GM12878 (cell line): ENCODE results near the gene GANAB. TPM values are rescaled to one million over a fixed set of nuclear protein-coding genes. Genes with fewer than 3 reads are reported as not detected.

Experiments
- ATAC-seq: fragments of 200-7000 bp; cut with Tn5 transposase; 3 replicates; pipeline ENCODE4 v1.9.1; 2020; ENCODE audit warnings: mild to moderate bottlenecking, moderate library complexity
- BruUV-seq: library from RNA; stranded (reverse); fragments of 400-500 nt; replicated peaks from 2 replicates; lab custom pipeline; 2021; lab: Mats Ljungman, UMichigan
- CTCF ChIA-PET: fragments of 300-600 bp; sonication (Branson Sonifier 250); formaldehyde crosslinking; extraction: SDS; loops from one replicate; lab custom pipeline; 2021; ENCODE audit warnings: inconsistent platforms; lab: Yijun Ruan, JAX
- POLR2A ChIA-PET: fragments of 350-600 bp; formaldehyde crosslinking; extraction: SDS; loops from one replicate; lab custom pipeline; 2021; ENCODE audit warnings: inconsistent platforms; lab: Charles Lee
- RAD21 ChIA-PET: fragments of 300-600 bp; sonication (Branson Sonifier 250); formaldehyde crosslinking; loops from one replicate; lab custom pipeline; 2023; ENCODE audit warnings: antibody characterized with exemption; ENCODE audit not compliant: unreplicated experiment; lab: Charles Lee
- SMC1A ChIA-PET: fragments of 300-600 bp; sonication (Branson Sonifier 250); formaldehyde crosslinking; loops from one replicate; lab custom pipeline; 2023; ENCODE audit not compliant: unreplicated experiment, uncharacterized antibody; lab: Charles Lee
- DNase-seq: peaks from one replicate; pipeline ENCODE4 v3.0.0-alpha.2; 2011; ENCODE audit warnings: low read depth, low spot score
- FAIRE-seq: peaks from 3 replicates; lab custom pipeline; 2011; peaks lifted over from hg19 to GRCh38; lab: Jason Lieb, UNC
- H2AFZ ChIP-seq: 2 replicates; pipeline ENCODE4 v1.6.0; 2011; ENCODE audit warnings: low read depth, low read length, control low read depth; ENCODE audit not compliant: control insufficient read depth
- H3K27ac ChIP-seq: 2 replicates; pipeline ENCODE4 v1.5.1; 2011; ENCODE audit warnings: control low read depth; ENCODE audit not compliant: control insufficient read depth, insufficient read depth
- H3K27me3 ChIP-seq, 2 experiments: replicated peaks in 1 of 2; 2 replicates each; pipeline versions ENCODE4 v1.6.0 to v1.6.1; 2011; ENCODE audit warnings: low read length in 1 of 2; ENCODE audit not compliant: control insufficient read depth in 2 of 2, insufficient read depth in 2 of 2
- H3K36me3 ChIP-seq, 2 experiments: 2 replicates each; pipeline ENCODE4 v1.5.1; 2011; ENCODE audit warnings: low read length in 1 of 2; ENCODE audit not compliant: control insufficient read depth in 2 of 2, insufficient read depth in 2 of 2
- H3K4me1 ChIP-seq: 2 replicates; pipeline ENCODE4 v1.6.1; 2011; ENCODE audit warnings: mild to moderate bottlenecking, low read length, moderate library complexity, mixed read lengths; ENCODE audit not compliant: control insufficient read depth, insufficient read depth
- H3K4me2 ChIP-seq: 2 replicates; pipeline ENCODE4 v1.6.0; 2011; ENCODE audit warnings: control low read depth; ENCODE audit not compliant: control insufficient read depth, insufficient read depth
- H3K4me3 ChIP-seq: fragments of 200-600 bp; sonication (generic); 2 replicates; pipeline ENCODE4 v1.5.1; 2016
- H3K79me2 ChIP-seq: 2 replicates; pipeline ENCODE4 v1.6.0; 2011; ENCODE audit warnings: low read length; ENCODE audit not compliant: control insufficient read depth, insufficient read depth
- H3K9ac ChIP-seq: 2 replicates; pipeline ENCODE4 v1.8.0; 2011; ENCODE audit warnings: low read length, control low read depth, mixed read lengths; ENCODE audit not compliant: control insufficient read depth, insufficient read depth
- H3K9me3 ChIP-seq: replicated peaks from 3 replicates; pipeline ENCODE4 v1.5.1; 2011; ENCODE audit warnings: mild to moderate bottlenecking, low read length; ENCODE audit not compliant: control insufficient read depth, insufficient read depth
- H4K20me1 ChIP-seq: 2 replicates; pipeline ENCODE4 v1.6.0; 2011; ENCODE audit not compliant: control insufficient read depth, insufficient read depth
- BHLHE40 ChIP-seq, 2 experiments: fragments of 450-650 bp in 1 of 2; IDR thresholded peaks; 2 replicates each; pipeline ENCODE4 v1.6.1; 2011 to 2017; ENCODE audit warnings: low read depth in 2 of 2, borderline replicate concordance in 1 of 2, improper control_type of control experiment in 1 of 2, low read length in 1 of 2, mild to moderate bottlenecking in 1 of 2
- CHD1 ChIP-seq: IDR thresholded peaks from 2 replicates; pipeline ENCODE4 v1.6.1; 2012; ENCODE audit warnings: low read depth, low read length, improper control_type of control experiment
- GABPA ChIP-seq: IDR thresholded peaks from 2 replicates; pipeline ENCODE4 v1.6.1; 2014; ENCODE audit warnings: antibody characterized with exemption, low read depth, mild to moderate bottlenecking, inconsistent platforms
- GATAD2B ChIP-seq: fragments of 450-650 bp; conservative IDR thresholded peaks from 2 replicates; pipeline ENCODE4 v1.6.1; 2017; ENCODE audit warnings: low read depth, mild to moderate bottlenecking, moderate library complexity
- IKZF1 ChIP-seq: fragments of 450-650 bp; conservative IDR thresholded peaks from 2 replicates; pipeline ENCODE4 v1.6.1; 2017; ENCODE audit warnings: antibody characterized with exemption, mild to moderate bottlenecking
- KDM1A ChIP-seq: fragments of 200-600 bp; sonication (generic); IDR thresholded peaks from 2 replicates; pipeline ENCODE4 v1.6.1; 2016; ENCODE audit warnings: borderline replicate concordance
- KLF5 ChIP-seq: fragments of 450-650 bp; IDR thresholded peaks from 2 replicates; pipeline ENCODE4 v1.6.1; 2014; ENCODE audit warnings: mild to moderate bottlenecking; ENCODE audit not compliant: partially characterized antibody
- ZNF24 ChIP-seq: fragments of 450-650 bp; IDR thresholded peaks from 2 replicates; pipeline ENCODE4 v1.6.1; 2017; ENCODE audit warnings: antibody characterized with exemption, mild to moderate bottlenecking
- WGBS: methylation state at CpG from one replicate; pipeline ENCODE4 v1.1.6; 2016; ENCODE audit warnings: low lambda C conversion rate; ENCODE audit not compliant: insufficient replicate concordance, insufficient coverage; ENCODE audit errors: missing lambda C conversion rate; 5-methylcytosine and 5-hydroxymethylcytosine counted together
- in situ Hi-C: fragments of 300-500 bp; cut with MboI; formaldehyde crosslinking; loops from 9 replicates; pipeline ENCODE4 v1.14.3; 2018; ENCODE audit warnings: mixed read lengths
- intact Hi-C: fragments of 100-400 bp; cut with micrococcal nuclease; formaldehyde crosslinking; loops from one replicate; pipeline ENCODE4 v1.14.2; 2022; ENCODE audit not compliant: unreplicated experiment
- polyA plus RNA-seq, 11 experiments: library from polyadenylated mRNA; depleted of rRNA in 4 of 11; unstranded in 6 of 11; stranded (reverse) in 5 of 11; fragments of >200 nt; fragmentation: Nextera tagmentation in 4 of 11; fragmentation: Illumina TruSeq in 1 of 11; extraction: Ambion mirVana in 4 of 11; extraction: Trizol in 1 of 11; gene quantifications; 1 replicate in 1 of 11; 2 replicates in 10 of 11; pipeline versions ENCODE4 v1.2.1 to v1.2.3, GENCODE V29; 2011 to 2016; ENCODE audit warnings: inconsistent platforms in 2 of 11, missing spikeins in 2 of 11, low read depth in 1 of 11
- total RNA-seq, 4 experiments: library from RNA; depleted of rRNA in 3 of 4; stranded (reverse); fragments of >200 nt in 3 of 4; fragmentation: Illumina TruSeq in 1 of 4; extraction: Trizol in 1 of 4; gene quantifications; 2 replicates each; pipeline versions ENCODE4 v1.2.1 to v1.2.3, GENCODE V29; 2013 to 2021
- TF ChIP-seq, protein P1 (sequence below): fragments of 450-650 bp; IDR thresholded peaks from 2 replicates; pipeline ENCODE4 v1.6.1; 2014; ENCODE audit warnings: mild to moderate bottlenecking
- TF ChIP-seq, protein P2 (sequence below): fragments of 450-650 bp; IDR thresholded peaks from 2 replicates; pipeline ENCODE4 v1.6.1; 2017; ENCODE audit warnings: mild to moderate bottlenecking

GANAB gene
- total and polyA plus RNA-seq, 10 of the 15 experiments (the other 5 are each of a cell fraction or from before 2014, with no cell fraction given): 4.5 to 175 (median 102) TPM

DNA sequence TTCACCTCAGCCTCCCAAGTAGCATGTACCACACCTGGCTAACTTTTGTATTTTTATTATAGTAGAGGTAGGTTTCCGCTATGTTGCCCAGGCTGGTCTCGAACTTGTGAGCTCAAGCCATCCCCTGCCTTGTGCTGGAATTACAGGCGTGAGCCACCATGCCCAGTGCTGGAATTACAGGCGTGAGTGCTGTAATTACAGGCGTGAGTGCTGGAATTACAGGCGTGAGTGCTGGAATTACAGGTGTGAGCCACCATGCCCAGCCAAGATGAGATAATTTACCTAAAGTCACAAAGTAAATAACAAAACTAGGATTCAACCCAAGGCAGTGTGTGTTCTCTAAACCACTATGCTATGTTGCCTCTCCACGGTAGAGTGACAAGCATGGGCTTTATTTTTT, 36.1 kb upstream of the GANAB start:
- peaks cover 6% of the 10 kb centered on the region for H3K4me1 ChIP-seq
- H2AFZ ChIP-seq: no peak overlapping the region
- H3K9me3 ChIP-seq: no peaks in the 10 kb centered on the region
- BruUV-seq: no TSS peak
- FAIRE-seq (no peak), ATAC-seq (no peak), DNase-seq (no peak)
- ChIA-PET RAD21 (no interaction called here), CTCF (no interaction called here), SMC1A (interaction anchor here (0.8 to 1.3 kb wide), 2 partner anchors 11 to 87 kb away, joined by 3 to 4 read pairs; no protein-coding TSS in a partner anchor), POLR2A (no interaction called here)
- 0 out of 4 replicates have a peak, but pooled peaks cover 0 to under 1% of the 10 kb centered on the region in 2 experiments for H3K36me3 ChIP-seq
- TF ChIP-seq IKZF1 (no peak), BHLHE40 (IDR thresholded peaks at IDR 0.05; ENCODE audit: borderline replicate concordance in 1 of 2, low read depth in 2 of 2, low read length in 1 of 2) (no peak), GATAD2B (no peak), KDM1A (no peak), KLF5 (no peak), GABPA (no peak), CHD1 (no peak), ZNF24 (no peak)
- TF ChIP-seq, protein P1, sequence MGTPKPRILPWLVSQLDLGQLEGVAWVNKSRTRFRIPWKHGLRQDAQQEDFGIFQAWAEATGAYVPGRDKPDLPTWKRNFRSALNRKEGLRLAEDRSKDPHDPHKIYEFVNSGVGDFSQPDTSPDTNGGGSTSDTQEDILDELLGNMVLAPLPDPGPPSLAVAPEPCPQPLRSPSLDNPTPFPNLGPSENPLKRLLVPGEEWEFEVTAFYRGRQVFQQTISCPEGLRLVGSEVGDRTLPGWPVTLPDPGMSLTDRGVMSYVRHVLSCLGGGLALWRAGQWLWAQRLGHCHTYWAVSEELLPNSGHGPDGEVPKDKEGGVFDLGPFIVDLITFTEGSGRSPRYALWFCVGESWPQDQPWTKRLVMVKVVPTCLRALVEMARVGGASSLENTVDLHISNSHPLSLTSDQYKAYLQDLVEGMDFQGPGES: no peak
- TF ChIP-seq, protein P2, sequence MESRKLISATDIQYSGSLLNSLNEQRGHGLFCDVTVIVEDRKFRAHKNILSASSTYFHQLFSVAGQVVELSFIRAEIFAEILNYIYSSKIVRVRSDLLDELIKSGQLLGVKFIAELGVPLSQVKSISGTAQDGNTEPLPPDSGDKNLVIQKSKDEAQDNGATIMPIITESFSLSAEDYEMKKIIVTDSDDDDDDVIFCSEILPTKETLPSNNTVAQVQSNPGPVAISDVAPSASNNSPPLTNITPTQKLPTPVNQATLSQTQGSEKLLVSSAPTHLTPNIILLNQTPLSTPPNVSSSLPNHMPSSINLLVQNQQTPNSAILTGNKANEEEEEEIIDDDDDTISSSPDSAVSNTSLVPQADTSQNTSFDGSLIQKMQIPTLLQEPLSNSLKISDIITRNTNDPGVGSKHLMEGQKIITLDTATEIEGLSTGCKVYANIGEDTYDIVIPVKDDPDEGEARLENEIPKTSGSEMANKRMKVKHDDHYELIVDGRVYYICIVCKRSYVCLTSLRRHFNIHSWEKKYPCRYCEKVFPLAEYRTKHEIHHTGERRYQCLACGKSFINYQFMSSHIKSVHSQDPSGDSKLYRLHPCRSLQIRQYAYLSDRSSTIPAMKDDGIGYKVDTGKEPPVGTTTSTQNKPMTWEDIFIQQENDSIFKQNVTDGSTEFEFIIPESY: no peak
- H3K4me3 ChIP-seq: no peak overlapping the region
- no peak overlapping the region for H3K27ac ChIP-seq
- peaks cover 18% of the 10 kb centered on the region for H3K79me2 ChIP-seq
- WGBS: 62% methylated on average over 7 of the region's 7 CpGs
- H3K9ac ChIP-seq: no peak overlapping the region
- H3K27me3 ChIP-seq: no peaks in the 10 kb centered on the region
- in situ Hi-C loops (no loop called here), intact Hi-C loops (loop anchor here (10.0 kb wide), 1 partner anchor 218 kb away; no protein-coding TSS in a partner anchor)
- H4K20me1 ChIP-seq: no peaks in the 10 kb centered on the region
- H3K4me2 ChIP-seq: no peak overlapping the region
